HEK293 (cell line): ENCODE results near the gene TMEM100.

ENCODE experiments used
- CTCF ChIA-PET: fragments of 350-600 bp; formaldehyde crosslinking; extraction: SDS; loops from one replicate; lab custom pipeline; 2021; ENCODE audit warnings: antibody characterized with exemption; lab: Yijun Ruan, JAX
- POLR2A ChIA-PET: fragments of 300-600 bp; formaldehyde crosslinking; extraction: SDS; loops from one replicate; lab custom pipeline; 2020; ENCODE audit warnings: antibody characterized with exemption, inconsistent platforms; lab: Yijun Ruan, JAX
- H3K27ac ChIP-seq: fragments of 200-500 bp; sonication (Bioruptor generic); 2 replicates; pipeline ENCODE4 v1.5.1; 2014; ENCODE audit warnings: low read depth, low read length, control low read depth, inconsistent platforms; ENCODE audit errors: extremely low read depth
- H3K36me3 ChIP-seq, 2 experiments: fragments of 200-500 bp in 1 of 2; sonication (Bioruptor generic) in 1 of 2; 1 replicate in 1 of 2; 2 replicates in 1 of 2; pipeline ENCODE4 v1.5.1; 2014 to 2017; ENCODE audit warnings: inconsistent platforms in 2 of 2, low read length in 2 of 2; ENCODE audit not compliant: control insufficient read depth in 2 of 2, insufficient read depth in 1 of 2
- H3K4me1 ChIP-seq: fragments of 200-500 bp; sonication (Bioruptor generic); 2 replicates; pipeline ENCODE4 v1.5.1; 2014; ENCODE audit warnings: mild to moderate bottlenecking, low read length, inconsistent platforms; ENCODE audit not compliant: control insufficient read depth, insufficient read depth
- H3K4me3 ChIP-seq: 2 replicates; pipeline ENCODE4 v1.5.1; 2011; ENCODE audit warnings: low read depth, mild to moderate bottlenecking, control low read depth, low read length, moderate library complexity
- H3K9me3 ChIP-seq: fragments of 200-500 bp; sonication (Bioruptor generic); 2 replicates; pipeline ENCODE4 v1.5.1; 2014; ENCODE audit warnings: low read depth, low read length, inconsistent platforms; ENCODE audit not compliant: control insufficient read depth, insufficient read depth
- GLI4 ChIP-seq: fragments of 450-650 bp; formaldehyde crosslinking; IDR thresholded peaks from 2 replicates; pipeline ENCODE4 v1.5.1; 2016; ENCODE audit warnings: missing biosample characterization, missing genetic modification characterization
- SALL2 ChIP-seq: fragments of 450-650 bp; formaldehyde crosslinking; IDR thresholded peaks from 2 replicates; pipeline ENCODE4 v1.5.0; 2017; ENCODE audit warnings: missing biosample characterization, mild to moderate bottlenecking, missing genetic modification characterization, borderline replicate concordance
- TCF7L2 ChIP-seq: IDR thresholded peaks from 2 replicates; pipeline ENCODE4 v1.6.1; 2011; ENCODE audit warnings: low read depth, mild to moderate bottlenecking, inconsistent platforms, low read length, moderate library complexity, borderline replicate concordance
- ZBTB20 ChIP-seq: fragments of 450-650 bp; formaldehyde crosslinking; IDR thresholded peaks from 2 replicates; pipeline ENCODE4 v1.5.1; 2016; ENCODE audit warnings: missing biosample characterization, missing genetic modification characterization
- ZNF133 ChIP-seq: fragments of 450-650 bp; formaldehyde crosslinking; IDR thresholded peaks from 2 replicates; pipeline ENCODE4 v1.5.1; 2016; ENCODE audit warnings: missing biosample characterization, missing genetic modification characterization
- ZNF175 ChIP-seq: fragments of 450-650 bp; formaldehyde crosslinking; IDR thresholded peaks from 2 replicates; pipeline ENCODE4 v1.5.1; 2016; ENCODE audit warnings: missing biosample characterization, missing genetic modification characterization
- ZNF202 ChIP-seq: fragments of 450-650 bp; formaldehyde crosslinking; IDR thresholded peaks from 2 replicates; pipeline ENCODE4 v1.5.1; 2016; ENCODE audit warnings: missing biosample characterization, missing genetic modification characterization, borderline replicate concordance
- ZNF223 ChIP-seq: fragments of 450-650 bp; formaldehyde crosslinking; IDR thresholded peaks from 2 replicates; pipeline ENCODE4 v1.5.1; 2016; ENCODE audit warnings: missing biosample characterization, missing genetic modification characterization
- ZNF394 ChIP-seq: fragments of 450-650 bp; formaldehyde crosslinking; IDR thresholded peaks from 2 replicates; pipeline ENCODE4 v1.5.1; 2016; ENCODE audit warnings: missing biosample characterization, missing genetic modification characterization, mild to moderate bottlenecking, moderate library complexity, borderline replicate concordance
- ZNF48 ChIP-seq: fragments of 450-650 bp; formaldehyde crosslinking; IDR thresholded peaks from 2 replicates; pipeline ENCODE4 v1.5.1; 2016; ENCODE audit warnings: missing biosample characterization, missing genetic modification characterization
- ZNF501 ChIP-seq: fragments of 450-650 bp; formaldehyde crosslinking; IDR thresholded peaks from 2 replicates; pipeline ENCODE4 v1.5.1; 2016; ENCODE audit warnings: missing biosample characterization, missing genetic modification characterization
- ZNF510 ChIP-seq: fragments of 450-650 bp; formaldehyde crosslinking; IDR thresholded peaks from 2 replicates; pipeline ENCODE4 v1.5.1; 2018; ENCODE audit warnings: mild to moderate bottlenecking, missing genetic modification characterization, missing biosample characterization; ENCODE audit not compliant: insufficient replicate concordance
- ZNF571 ChIP-seq: fragments of 450-650 bp; formaldehyde crosslinking; IDR thresholded peaks from 2 replicates; pipeline ENCODE4 v1.5.0; 2017; ENCODE audit warnings: missing biosample characterization, missing genetic modification characterization
- ZNF707 ChIP-seq: fragments of 450-650 bp; formaldehyde crosslinking; IDR thresholded peaks from 2 replicates; pipeline ENCODE4 v1.5.1; 2016; ENCODE audit warnings: missing biosample characterization, missing genetic modification characterization
- ZNF785 ChIP-seq: fragments of 450-650 bp; formaldehyde crosslinking; IDR thresholded peaks from 2 replicates; pipeline ENCODE4 v1.5.1; 2016; ENCODE audit warnings: missing biosample characterization, missing genetic modification characterization
- TF ChIP-seq, protein P1 (sequence below): fragments of 450-650 bp; formaldehyde crosslinking; IDR thresholded peaks from 2 replicates; pipeline ENCODE4 v1.5.1; 2017; ENCODE audit warnings: missing biosample characterization, missing genetic modification characterization
- TF ChIP-seq, protein P2 (sequence below): fragments of 450-650 bp; formaldehyde crosslinking; IDR thresholded peaks from 2 replicates; pipeline ENCODE4 v1.5.1; 2016; ENCODE audit warnings: missing biosample characterization, missing genetic modification characterization
- TF ChIP-seq, protein P3 (sequence below): fragments of 450-650 bp; formaldehyde crosslinking; IDR thresholded peaks from 2 replicates; pipeline ENCODE4 v1.5.1; 2016; ENCODE audit warnings: missing biosample characterization, missing genetic modification characterization
- TF ChIP-seq, protein P4 (sequence below): fragments of 450-650 bp; formaldehyde crosslinking; IDR thresholded peaks from 2 replicates; pipeline ENCODE4 v1.5.1; 2016; ENCODE audit warnings: missing biosample characterization, missing genetic modification characterization, borderline replicate concordance

TMEM100 gene

DNA sequence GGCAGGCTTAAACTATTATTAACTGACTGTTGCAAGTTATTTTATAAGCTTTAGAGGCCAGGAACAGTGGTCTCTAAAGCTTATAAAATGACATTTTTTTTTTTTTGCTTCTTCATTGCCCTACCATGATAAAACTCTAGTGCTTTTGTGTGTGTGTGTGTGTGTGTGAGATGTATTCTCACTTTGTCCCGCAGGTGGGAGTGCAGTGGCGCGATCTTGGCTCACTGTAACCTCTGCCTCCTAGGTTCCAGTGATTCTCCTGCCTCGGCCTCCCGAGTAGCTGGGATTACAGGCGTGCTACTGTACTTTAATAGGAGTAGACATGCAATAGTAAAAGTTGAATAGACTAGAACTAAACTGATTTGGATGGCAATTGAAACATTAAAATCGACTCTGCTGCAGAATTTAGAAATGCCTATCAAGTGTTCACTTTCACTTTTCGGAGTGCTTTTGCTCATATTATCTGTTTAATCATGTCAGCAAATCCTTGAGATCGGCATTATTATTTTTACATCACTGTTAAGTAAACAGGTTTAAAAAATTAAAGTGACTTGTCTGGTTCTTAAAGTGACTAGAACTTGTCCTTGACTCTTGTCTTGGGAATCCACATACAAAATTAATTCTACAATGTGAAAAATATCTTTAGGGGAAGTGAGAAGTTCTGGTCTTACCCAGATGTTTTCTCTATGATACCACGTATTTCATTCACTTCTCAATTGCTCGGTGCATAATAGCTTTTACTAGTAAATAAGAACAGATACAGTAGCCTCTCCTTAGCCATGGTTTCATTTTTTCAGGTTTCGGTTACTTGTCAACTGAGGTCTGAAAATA lies 19.8 kb upstream of the TMEM100 start:
- Histone ChIP-seq H3K36me3 (no peaks in the 10 kb centered on the region), H3K9me3 (no peaks in the 10 kb centered on the region), H3K4me3 (no peak overlapping the region), H3K27ac (no peak overlapping the region), H3K4me1 (peaks cover 8% of the 10 kb centered on the region)
- CTCF ChIA-PET, result interaction anchor here (0.7 to 1.3 kb wide), 3 partner anchors 10 to 216 kb away, joined by 3 to 6 read pairs (median 4); no protein-coding TSS in a partner anchor
- no peak for TF ChIP-seq ZNF175
- TF ChIP-seq ZNF510, result no peak
- TF ChIP-seq ZNF48 (tag by site-specific recombination), result no peak
- TF ChIP-seq ZNF707 (tag by site-specific recombination), result no peak
- TF ChIP-seq ZNF223 (tag by site-specific recombination), result no peak
- POLR2A ChIA-PET, result interaction anchor here (4.6 kb wide), 1 partner anchor 8 kb away, joined by 21 read pairs; the partner anchor contains the start of gene PCTP

DNA sequence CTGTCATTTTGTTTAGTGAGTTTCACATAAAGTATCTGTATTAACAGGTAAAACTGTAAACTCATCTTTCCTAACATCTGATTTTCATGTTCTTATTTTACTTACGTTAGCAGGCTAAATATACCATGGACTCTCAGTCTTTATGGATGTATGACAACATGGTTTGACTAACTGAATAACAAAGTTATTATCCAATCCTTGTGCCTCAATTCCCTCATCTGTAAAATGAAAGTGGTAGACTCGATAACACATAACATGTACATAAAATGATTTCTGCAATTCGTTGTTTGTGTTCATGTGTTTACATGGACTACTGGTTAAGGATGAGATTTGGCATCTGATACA lies 18.7 kb upstream of the TMEM100 start:
- Histone ChIP-seq H3K36me3 (no peaks in the 10 kb centered on the region), H3K4me1 (peaks cover 8% of the 10 kb centered on the region), H3K27ac (no peak overlapping the region), H3K9me3 (no peaks in the 10 kb centered on the region), H3K4me3 (no peak overlapping the region)
- TF ChIP-seq ZNF785 (tag by site-specific recombination), result no peak
- TF ChIP-seq, protein P1, sequence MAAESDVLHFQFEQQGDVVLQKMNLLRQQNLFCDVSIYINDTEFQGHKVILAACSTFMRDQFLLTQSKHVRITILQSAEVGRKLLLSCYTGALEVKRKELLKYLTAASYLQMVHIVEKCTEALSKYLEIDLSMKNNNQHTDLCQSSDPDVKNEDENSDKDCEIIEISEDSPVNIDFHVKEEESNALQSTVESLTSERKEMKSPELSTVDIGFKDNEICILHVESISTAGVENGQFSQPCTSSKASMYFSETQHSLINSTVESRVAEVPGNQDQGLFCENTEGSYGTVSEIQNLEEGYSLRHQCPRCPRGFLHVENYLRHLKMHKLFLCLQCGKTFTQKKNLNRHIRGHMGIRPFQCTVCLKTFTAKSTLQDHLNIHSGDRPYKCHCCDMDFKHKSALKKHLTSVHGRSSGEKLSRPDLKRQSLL (tag by site-specific recombination), result no peak
- no peak for TF ChIP-seq ZNF202 (tag by site-specific recombination)
- no peak for TF ChIP-seq ZNF501 (tag by site-specific recombination)
- no peak for TF ChIP-seq ZNF571
- TF ChIP-seq SALL2 (tag by site-specific recombination), result no peak
- no peak for TF ChIP-seq GLI4 (tag by site-specific recombination)
- no peak for TF ChIP-seq ZNF133 (tag by site-specific recombination)
- TF ChIP-seq, protein P2, sequence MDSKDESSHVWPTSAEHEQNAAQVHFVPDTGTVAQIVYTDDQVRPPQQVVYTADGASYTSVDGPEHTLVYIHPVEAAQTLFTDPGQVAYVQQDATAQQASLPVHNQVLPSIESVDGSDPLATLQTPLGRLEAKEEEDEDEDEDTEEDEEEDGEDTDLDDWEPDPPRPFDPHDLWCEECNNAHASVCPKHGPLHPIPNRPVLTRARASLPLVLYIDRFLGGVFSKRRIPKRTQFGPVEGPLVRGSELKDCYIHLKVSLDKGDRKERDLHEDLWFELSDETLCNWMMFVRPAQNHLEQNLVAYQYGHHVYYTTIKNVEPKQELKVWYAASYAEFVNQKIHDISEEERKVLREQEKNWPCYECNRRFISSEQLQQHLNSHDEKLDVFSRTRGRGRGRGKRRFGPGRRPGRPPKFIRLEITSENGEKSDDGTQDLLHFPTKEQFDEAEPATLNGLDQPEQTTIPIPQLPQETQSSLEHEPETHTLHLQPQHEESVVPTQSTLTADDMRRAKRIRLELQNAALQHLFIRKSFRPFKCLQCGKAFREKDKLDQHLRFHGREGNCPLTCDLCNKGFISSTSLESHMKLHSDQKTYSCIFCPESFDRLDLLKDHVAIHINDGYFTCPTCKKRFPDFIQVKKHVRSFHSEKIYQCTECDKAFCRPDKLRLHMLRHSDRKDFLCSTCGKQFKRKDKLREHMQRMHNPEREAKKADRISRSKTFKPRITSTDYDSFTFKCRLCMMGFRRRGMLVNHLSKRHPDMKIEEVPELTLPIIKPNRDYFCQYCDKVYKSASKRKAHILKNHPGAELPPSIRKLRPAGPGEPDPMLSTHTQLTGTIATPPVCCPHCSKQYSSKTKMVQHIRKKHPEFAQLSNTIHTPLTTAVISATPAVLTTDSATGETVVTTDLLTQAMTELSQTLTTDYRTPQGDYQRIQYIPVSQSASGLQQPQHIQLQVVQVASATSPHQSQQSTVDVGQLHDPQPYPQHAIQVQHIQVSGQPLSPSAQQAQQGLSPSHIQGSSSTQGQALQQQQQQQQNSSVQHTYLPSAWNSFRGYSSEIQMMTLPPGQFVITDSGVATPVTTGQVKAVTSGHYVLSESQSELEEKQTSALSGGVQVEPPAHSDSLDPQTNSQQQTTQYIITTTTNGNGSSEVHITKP (tag by site-specific recombination), result no peak
- TF ChIP-seq TCF7L2, result no peak
- TF ChIP-seq, protein P3, sequence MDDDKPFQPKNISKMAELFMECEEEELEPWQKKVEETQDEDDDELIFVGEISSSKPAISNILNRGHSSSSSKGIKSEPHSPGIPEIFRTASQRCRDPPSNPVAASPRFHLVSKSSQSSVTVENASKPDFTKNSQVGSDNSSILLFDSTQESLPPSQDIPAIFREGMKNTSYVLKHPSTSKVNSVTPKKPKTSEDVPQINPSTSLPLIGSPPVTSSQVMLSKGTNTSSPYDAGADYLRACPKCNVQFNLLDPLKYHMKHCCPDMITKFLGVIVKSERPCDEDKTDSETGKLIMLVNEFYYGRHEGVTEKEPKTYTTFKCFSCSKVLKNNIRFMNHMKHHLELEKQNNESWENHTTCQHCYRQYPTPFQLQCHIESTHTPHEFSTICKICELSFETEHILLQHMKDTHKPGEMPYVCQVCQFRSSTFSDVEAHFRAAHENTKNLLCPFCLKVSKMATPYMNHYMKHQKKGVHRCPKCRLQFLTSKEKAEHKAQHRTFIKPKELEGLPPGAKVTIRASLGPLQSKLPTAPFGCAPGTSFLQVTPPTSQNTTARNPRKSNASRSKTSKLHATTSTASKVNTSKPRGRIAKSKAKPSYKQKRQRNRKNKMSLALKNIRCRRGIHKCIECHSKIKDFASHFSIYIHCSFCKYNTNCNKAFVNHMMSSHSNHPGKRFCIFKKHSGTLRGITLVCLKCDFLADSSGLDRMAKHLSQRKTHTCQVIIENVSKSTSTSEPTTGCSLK (tag by site-specific recombination), result no peak
- TF ChIP-seq, protein P4, sequence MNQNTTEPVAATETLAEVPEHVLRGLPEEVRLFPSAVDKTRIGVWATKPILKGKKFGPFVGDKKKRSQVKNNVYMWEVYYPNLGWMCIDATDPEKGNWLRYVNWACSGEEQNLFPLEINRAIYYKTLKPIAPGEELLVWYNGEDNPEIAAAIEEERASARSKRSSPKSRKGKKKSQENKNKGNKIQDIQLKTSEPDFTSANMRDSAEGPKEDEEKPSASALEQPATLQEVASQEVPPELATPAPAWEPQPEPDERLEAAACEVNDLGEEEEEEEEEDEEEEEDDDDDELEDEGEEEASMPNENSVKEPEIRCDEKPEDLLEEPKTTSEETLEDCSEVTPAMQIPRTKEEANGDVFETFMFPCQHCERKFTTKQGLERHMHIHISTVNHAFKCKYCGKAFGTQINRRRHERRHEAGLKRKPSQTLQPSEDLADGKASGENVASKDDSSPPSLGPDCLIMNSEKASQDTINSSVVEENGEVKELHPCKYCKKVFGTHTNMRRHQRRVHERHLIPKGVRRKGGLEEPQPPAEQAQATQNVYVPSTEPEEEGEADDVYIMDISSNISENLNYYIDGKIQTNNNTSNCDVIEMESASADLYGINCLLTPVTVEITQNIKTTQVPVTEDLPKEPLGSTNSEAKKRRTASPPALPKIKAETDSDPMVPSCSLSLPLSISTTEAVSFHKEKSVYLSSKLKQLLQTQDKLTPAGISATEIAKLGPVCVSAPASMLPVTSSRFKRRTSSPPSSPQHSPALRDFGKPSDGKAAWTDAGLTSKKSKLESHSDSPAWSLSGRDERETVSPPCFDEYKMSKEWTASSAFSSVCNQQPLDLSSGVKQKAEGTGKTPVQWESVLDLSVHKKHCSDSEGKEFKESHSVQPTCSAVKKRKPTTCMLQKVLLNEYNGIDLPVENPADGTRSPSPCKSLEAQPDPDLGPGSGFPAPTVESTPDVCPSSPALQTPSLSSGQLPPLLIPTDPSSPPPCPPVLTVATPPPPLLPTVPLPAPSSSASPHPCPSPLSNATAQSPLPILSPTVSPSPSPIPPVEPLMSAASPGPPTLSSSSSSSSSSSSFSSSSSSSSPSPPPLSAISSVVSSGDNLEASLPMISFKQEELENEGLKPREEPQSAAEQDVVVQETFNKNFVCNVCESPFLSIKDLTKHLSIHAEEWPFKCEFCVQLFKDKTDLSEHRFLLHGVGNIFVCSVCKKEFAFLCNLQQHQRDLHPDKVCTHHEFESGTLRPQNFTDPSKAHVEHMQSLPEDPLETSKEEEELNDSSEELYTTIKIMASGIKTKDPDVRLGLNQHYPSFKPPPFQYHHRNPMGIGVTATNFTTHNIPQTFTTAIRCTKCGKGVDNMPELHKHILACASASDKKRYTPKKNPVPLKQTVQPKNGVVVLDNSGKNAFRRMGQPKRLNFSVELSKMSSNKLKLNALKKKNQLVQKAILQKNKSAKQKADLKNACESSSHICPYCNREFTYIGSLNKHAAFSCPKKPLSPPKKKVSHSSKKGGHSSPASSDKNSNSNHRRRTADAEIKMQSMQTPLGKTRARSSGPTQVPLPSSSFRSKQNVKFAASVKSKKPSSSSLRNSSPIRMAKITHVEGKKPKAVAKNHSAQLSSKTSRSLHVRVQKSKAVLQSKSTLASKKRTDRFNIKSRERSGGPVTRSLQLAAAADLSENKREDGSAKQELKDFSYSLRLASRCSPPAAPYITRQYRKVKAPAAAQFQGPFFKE (tag by site-specific recombination), result no peak
- no peak for TF ChIP-seq ZBTB20 (tag by site-specific recombination)
- TF ChIP-seq ZNF394 (tag by site-specific recombination), result no peak
- ChIA-PET POLR2A (interaction anchor here (4.6 kb wide), 1 partner anchor 10 kb away, joined by 21 read pairs; the partner anchor contains the start of gene PCTP), CTCF (interaction anchor here (1.4 kb wide), 1 partner anchor 30 kb away, joined by 3 read pairs; no protein-coding TSS in a partner anchor)
